Measurements from ENCODE around the gene PHAX.

- no peak for TF ChIP-seq CTCF (IDR thresholded peaks at IDR 0.05)
- no peak for TF ChIP-seq EP300 (IDR thresholded peaks at IDR 0.05)
- TF ChIP-seq POLR2A (IDR thresholded peaks at IDR 0.05), result no peak
Observed at GRCh38 chr5:126628102-126628501, 27.4 kb downstream of the PHAX start.
